OCI-LY1 (cell line): ENCODE measurements around the gene ATP8A1.

Experiments
- H2AFZ ChIP-seq: fragments of 200-600 bp; sonication (generic), shearing (Covaris generic); 2 replicates; pipeline ENCODE4 v1.6.0; 2014; ENCODE audit warnings: antibody characterized with exemption, mild to moderate bottlenecking, low read length
- H3F3A ChIP-seq: fragments of 200-600 bp; sonication (generic), shearing (Covaris generic); 2 replicates; pipeline ENCODE4 v1.6.0; 2014; ENCODE audit warnings: mild to moderate bottlenecking, antibody characterized with exemption, low read length, moderate library complexity; ENCODE audit not compliant: insufficient read depth
- H3K27ac ChIP-seq: fragments of 200-600 bp; sonication (generic); 2 replicates; pipeline ENCODE4 v1.5.1; 2014; ENCODE audit warnings: low read length, mixed run types, mild to moderate bottlenecking, low read depth; ENCODE audit not compliant: poor library complexity, severe bottlenecking
- H3K27me3 ChIP-seq: fragments of 200-600 bp; sonication (generic); 2 replicates; pipeline ENCODE4 v1.6.0; 2014; ENCODE audit warnings: antibody characterized with exemption, mild to moderate bottlenecking, low read length, moderate library complexity; ENCODE audit not compliant: insufficient read depth
- H3K36me3 ChIP-seq: fragments of 200-600 bp; sonication (generic); 2 replicates; pipeline ENCODE4 v1.6.1; 2014; ENCODE audit warnings: mild to moderate bottlenecking, antibody characterized with exemption, low read length, moderate library complexity, mixed read lengths; ENCODE audit not compliant: insufficient read depth
- H3K4me1 ChIP-seq: fragments of 200-600 bp; sonication (generic); 2 replicates; pipeline ENCODE4 v1.5.1; 2014; ENCODE audit warnings: mild to moderate bottlenecking, low read length, moderate library complexity; ENCODE audit not compliant: insufficient read depth, severe bottlenecking
- H3K4me2 ChIP-seq: fragments of 200-600 bp; sonication (generic), shearing (Covaris generic); 2 replicates; pipeline ENCODE4 v1.6.1; 2014; ENCODE audit warnings: low read length
- H3K4me3 ChIP-seq: fragments of 200-600 bp; sonication (generic); 2 replicates; pipeline ENCODE4 v1.5.1; 2014; ENCODE audit warnings: low read length, low read depth, mild to moderate bottlenecking, mixed read lengths; ENCODE audit not compliant: poor library complexity, severe bottlenecking
- H3K79me2 ChIP-seq: fragments of 200-600 bp; shearing (Covaris generic); 2 replicates; pipeline ENCODE4 v1.6.1; 2016; ENCODE audit warnings: mixed run types, low read length, mixed read lengths; ENCODE audit not compliant: insufficient read depth
- H3K9ac ChIP-seq: fragments of 200-600 bp; sonication (generic), shearing (Covaris generic); 2 replicates; pipeline ENCODE4 v1.6.1; 2014; ENCODE audit warnings: mild to moderate bottlenecking, low read length, mixed read lengths
- H3K9me2 ChIP-seq: fragments of 200-600 bp; sonication (generic), shearing (Covaris generic); 2 replicates; pipeline ENCODE4 v1.6.1; 2014; ENCODE audit warnings: low read depth, mild to moderate bottlenecking, low read length, mixed read lengths
- H3K9me3 ChIP-seq: fragments of 200-600 bp; shearing (Covaris generic); 2 replicates; pipeline ENCODE4 v1.6.1; 2014; ENCODE audit warnings: low read length, mixed read lengths
- H4K20me1 ChIP-seq: fragments of 200-600 bp; sonication (generic), shearing (Covaris generic); 2 replicates; pipeline ENCODE4 v1.6.0; 2016; ENCODE audit warnings: mild to moderate bottlenecking, low read length; ENCODE audit not compliant: insufficient read depth
- EZH2 ChIP-seq: fragments of 200-600 bp; sonication (generic), shearing (Covaris generic); IDR thresholded peaks from 2 replicates; pipeline ENCODE4 v1.8.0; 2017; ENCODE audit warnings: borderline replicate concordance, mixed run types, mild to moderate bottlenecking, antibody characterized with exemption, low read length, moderate library complexity, mixed read lengths
- TF ChIP-seq, protein P1 (sequence below): fragments of 200-600 bp; sonication (generic), shearing (Covaris generic); IDR thresholded peaks from 2 replicates; pipeline ENCODE4 v1.5.1; 2017; ENCODE audit warnings: mild to moderate bottlenecking, antibody characterized with exemption, low read length, moderate library complexity, mixed read lengths

ATP8A1 gene

DNA sequence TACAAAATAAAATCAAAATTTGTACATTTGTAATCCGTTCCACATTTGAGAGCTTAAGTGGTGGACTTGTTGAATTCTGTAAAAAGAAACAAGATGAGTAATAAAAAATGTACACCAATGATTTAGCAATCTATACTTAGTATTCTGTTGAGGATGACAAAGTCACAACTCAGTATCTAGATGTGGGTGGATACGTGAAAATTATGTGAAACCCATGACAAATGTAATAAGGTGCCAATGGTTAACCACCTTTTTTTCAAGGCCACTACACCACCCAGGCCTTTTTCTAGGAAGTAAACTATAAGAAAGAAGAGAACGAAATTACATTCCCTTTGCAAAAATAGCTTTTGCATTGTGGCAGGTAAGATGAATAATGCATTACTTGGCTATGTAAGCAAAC lies 77.0 kb downstream of the ATP8A1 start:
- no peaks in the 10 kb centered on the region for H3K4me1 ChIP-seq
- peaks cover 54% of the 10 kb centered on the region for H3K36me3 ChIP-seq
- H3K9me3 ChIP-seq, result no peaks in the 10 kb centered on the region
- H3K4me3 ChIP-seq, result no peak overlapping the region
- H3K79me2 ChIP-seq, result no peaks in the 10 kb centered on the region
- TF ChIP-seq, protein P1, sequence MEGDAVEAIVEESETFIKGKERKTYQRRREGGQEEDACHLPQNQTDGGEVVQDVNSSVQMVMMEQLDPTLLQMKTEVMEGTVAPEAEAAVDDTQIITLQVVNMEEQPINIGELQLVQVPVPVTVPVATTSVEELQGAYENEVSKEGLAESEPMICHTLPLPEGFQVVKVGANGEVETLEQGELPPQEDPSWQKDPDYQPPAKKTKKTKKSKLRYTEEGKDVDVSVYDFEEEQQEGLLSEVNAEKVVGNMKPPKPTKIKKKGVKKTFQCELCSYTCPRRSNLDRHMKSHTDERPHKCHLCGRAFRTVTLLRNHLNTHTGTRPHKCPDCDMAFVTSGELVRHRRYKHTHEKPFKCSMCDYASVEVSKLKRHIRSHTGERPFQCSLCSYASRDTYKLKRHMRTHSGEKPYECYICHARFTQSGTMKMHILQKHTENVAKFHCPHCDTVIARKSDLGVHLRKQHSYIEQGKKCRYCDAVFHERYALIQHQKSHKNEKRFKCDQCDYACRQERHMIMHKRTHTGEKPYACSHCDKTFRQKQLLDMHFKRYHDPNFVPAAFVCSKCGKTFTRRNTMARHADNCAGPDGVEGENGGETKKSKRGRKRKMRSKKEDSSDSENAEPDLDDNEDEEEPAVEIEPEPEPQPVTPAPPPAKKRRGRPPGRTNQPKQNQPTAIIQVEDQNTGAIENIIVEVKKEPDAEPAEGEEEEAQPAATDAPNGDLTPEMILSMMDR, result no peak
- TF ChIP-seq EZH2, result no peak
- no peak overlapping the region for H2AFZ ChIP-seq
- no peaks in the 10 kb centered on the region for H3K9me2 ChIP-seq
- no peak overlapping the region for H3K27ac ChIP-seq
- H3K9ac ChIP-seq, result no peak overlapping the region
- no peaks in the 10 kb centered on the region for H4K20me1 ChIP-seq
- H3K27me3 ChIP-seq, result no peaks in the 10 kb centered on the region
- H3F3A ChIP-seq, result no peaks in the 10 kb centered on the region
- no peak overlapping the region for H3K4me2 ChIP-seq

DNA sequence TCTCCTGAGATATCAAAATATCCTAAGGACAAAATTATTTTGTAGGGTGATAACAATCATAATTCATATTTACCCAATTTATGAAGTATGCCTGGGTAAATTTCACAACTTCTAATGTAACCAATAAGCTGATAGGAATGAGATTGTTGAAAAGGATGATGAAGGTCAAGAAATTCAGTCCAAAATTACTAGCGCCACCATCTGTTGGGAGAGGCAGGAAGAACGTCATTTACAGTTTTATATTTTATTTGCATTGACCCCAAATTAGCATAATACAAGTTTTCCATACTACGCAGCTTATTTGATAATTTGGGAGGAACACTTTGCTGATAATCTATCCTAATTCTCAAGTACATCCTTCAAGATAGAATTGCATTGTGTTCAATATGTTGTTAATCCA lies 78.7 kb downstream of the ATP8A1 start:
- H3K4me2 ChIP-seq, result no peak overlapping the region
- no peaks in the 10 kb centered on the region for H3K4me1 ChIP-seq
- no peaks in the 10 kb centered on the region for H3K9me2 ChIP-seq
- peaks cover 49% of the 10 kb centered on the region for H3K36me3 ChIP-seq
- H4K20me1 ChIP-seq, result no peaks in the 10 kb centered on the region
- no peaks in the 10 kb centered on the region for H3K27me3 ChIP-seq
- no peak overlapping the region for H3K27ac ChIP-seq
- no peak overlapping the region for H3K9ac ChIP-seq
- H2AFZ ChIP-seq, result no peak overlapping the region
- H3F3A ChIP-seq, result no peaks in the 10 kb centered on the region
- H3K4me3 ChIP-seq, result no peak overlapping the region
- TF ChIP-seq, protein P1, result no peak; the same call in 1 of the 2 replicates
- no peak for TF ChIP-seq EZH2
- no peaks in the 10 kb centered on the region for H3K79me2 ChIP-seq
- no peaks in the 10 kb centered on the region for H3K9me3 ChIP-seq

- H3K4me3 ChIP-seq, result no peak overlapping the region
- H3K27me3 ChIP-seq, result no peaks in the 10 kb centered on the region
- H3K27ac ChIP-seq, result no peak overlapping the region
- no peaks in the 10 kb centered on the region for H3K9me2 ChIP-seq
- H3K36me3 ChIP-seq, result peaks cover 30% of the 10 kb centered on the region
- no peak overlapping the region for H3K4me2 ChIP-seq
- no peak for TF ChIP-seq EZH2
- no peak overlapping the region for H2AFZ ChIP-seq
- H3F3A ChIP-seq, result no peaks in the 10 kb centered on the region
- H4K20me1 ChIP-seq, result no peaks in the 10 kb centered on the region
- no peaks in the 10 kb centered on the region for H3K79me2 ChIP-seq
- H3K9me3 ChIP-seq, result no peaks in the 10 kb centered on the region
- no peak overlapping the region for H3K9ac ChIP-seq
- H3K4me1 ChIP-seq, result no peaks in the 10 kb centered on the region
Measured at GRCh38 chr4:42574870-42575430, 82.0 kb downstream of the ATP8A1 start.

DNA sequence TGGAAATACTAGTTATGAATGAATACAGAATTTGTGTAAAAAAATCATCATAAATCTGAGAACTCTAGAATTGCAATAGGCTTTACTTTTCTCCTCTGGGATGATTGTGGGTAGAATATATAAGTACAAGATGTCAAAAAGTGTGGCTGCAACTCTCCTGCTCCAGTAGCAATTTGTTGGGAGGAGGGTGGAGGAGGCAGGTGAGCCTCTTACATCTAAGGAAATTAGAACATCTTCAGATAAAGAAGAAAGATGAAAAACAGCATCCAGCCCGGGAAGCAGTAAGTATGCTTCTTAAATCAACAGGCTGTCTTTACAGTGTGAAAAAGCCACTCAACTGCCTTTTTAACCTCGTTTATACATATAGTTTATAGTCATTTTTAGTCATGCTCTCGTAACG lies 83.7 kb downstream of the ATP8A1 start:
- Histone ChIP-seq H3K27ac (no peak overlapping the region), H3K4me1 (no peaks in the 10 kb centered on the region), H3K79me2 (no peaks in the 10 kb centered on the region), H3K36me3 (peaks cover 21% of the 10 kb centered on the region; the same call in 1 of the 2 replicates), H3K9me2 (no peaks in the 10 kb centered on the region), H3K4me3 (no peak overlapping the region), H3K27me3 (no peaks in the 10 kb centered on the region), H4K20me1 (no peaks in the 10 kb centered on the region), H3K9ac (no peak overlapping the region), H3K4me2 (no peak overlapping the region), H3F3A (no peaks in the 10 kb centered on the region), H3K9me3 (no peaks in the 10 kb centered on the region), H2AFZ (no peak overlapping the region)
- TF ChIP-seq, protein P1, result no peak
- TF ChIP-seq EZH2, result no peak
